NCI-H1105 (cell line): ENCODE data around the gene RFXANK.
"Not testable (repeated sequence)": the region's sequence is repeated elsewhere in the genome, so short reads cannot be mapped to it uniquely, and the experiment has no call there.

Source experiments
- DNase-seq: peaks from one replicate; lab custom pipeline; 2025; lab: John Stamatoyannopoulos, UW

RFXANK gene

DNA sequence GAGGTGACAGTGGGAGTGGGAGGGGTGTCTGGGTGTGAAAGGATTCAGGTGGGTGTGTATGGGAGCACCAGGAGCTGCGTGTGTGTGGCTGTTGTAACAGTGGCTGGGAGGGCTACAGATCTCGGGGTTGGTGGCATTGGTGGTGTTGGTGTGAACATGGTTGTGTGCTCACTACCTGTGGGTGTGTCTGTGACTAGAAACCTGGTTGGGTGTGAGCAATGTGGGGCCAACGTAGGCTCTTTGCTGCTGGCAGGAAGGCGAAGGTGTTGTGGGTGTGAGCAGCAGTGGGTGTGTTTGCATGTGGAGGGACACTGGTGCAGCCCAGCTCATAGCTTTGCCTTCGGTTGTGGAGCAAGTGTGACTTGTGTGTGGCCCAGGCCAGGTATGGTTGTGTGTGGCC, 14.9 kb downstream of the RFXANK start:
- no peak for DNase-seq

DNA sequence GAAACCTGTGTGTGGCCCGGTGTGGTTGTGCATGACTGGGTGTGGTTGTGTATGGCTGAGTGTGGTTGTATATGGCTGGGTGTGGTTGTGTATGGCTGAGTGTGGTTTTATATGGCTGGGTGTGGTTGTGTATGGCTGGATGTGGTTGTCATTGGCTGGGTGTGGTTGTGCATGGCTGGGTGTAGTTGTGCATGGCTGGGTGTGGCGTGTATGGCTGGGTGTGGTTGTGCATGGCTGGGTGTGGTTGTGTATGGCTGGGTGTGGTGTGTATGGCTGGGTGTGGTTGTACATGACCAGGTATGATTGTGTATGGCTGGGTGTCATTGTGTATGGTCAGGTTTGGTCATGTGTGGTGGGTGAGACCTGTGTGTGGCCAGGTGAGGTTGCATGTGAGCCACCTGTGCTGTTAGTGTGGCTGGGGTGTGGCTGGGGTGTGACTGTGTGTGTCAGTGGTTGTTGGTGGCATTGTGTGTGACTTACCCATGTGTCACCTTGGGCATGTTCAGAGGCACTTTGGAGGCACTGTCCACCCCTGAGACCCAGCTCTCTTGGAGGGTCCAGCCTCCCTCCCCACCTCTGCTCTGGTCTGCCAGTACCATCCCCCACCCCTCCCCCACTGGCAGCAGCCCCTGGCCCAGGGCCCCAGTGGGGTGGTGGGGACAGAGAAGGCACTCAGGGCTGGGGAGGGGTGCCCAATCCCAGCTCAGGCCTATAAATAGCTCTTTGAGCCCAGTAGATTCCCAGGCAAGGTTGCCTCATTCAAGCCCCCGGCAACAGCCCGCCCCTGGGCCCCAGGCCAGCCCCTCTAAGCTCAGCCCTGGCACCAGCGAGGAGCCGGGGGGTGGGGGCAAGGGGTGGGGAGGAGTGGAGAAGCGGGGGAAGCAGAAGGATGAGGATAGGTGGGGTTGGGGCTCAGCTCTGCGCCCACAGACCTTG, 15.8 kb downstream of the RFXANK start:
- DNase-seq: no peak

DNA sequence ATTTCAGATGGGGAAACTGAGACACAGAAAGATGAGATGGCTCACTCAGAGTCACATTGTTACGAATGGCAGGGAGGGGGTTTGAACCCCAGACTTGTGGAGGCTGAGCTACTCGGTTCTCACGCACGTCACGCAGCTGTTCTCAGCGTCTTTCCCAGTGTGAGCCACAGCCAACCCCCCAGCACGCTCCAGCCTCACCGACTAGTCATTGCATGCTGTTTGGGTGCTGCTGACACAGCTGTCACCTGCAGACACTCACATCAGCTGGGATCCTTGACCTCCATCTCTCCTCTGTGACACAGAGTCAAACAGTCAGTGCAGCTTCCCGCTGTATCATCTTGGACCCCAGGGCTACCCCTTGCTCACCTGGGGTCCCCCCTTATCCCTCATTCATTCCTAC, 17.3 kb downstream of the RFXANK start:
- DNase-seq: peak; percentile 7

DNA sequence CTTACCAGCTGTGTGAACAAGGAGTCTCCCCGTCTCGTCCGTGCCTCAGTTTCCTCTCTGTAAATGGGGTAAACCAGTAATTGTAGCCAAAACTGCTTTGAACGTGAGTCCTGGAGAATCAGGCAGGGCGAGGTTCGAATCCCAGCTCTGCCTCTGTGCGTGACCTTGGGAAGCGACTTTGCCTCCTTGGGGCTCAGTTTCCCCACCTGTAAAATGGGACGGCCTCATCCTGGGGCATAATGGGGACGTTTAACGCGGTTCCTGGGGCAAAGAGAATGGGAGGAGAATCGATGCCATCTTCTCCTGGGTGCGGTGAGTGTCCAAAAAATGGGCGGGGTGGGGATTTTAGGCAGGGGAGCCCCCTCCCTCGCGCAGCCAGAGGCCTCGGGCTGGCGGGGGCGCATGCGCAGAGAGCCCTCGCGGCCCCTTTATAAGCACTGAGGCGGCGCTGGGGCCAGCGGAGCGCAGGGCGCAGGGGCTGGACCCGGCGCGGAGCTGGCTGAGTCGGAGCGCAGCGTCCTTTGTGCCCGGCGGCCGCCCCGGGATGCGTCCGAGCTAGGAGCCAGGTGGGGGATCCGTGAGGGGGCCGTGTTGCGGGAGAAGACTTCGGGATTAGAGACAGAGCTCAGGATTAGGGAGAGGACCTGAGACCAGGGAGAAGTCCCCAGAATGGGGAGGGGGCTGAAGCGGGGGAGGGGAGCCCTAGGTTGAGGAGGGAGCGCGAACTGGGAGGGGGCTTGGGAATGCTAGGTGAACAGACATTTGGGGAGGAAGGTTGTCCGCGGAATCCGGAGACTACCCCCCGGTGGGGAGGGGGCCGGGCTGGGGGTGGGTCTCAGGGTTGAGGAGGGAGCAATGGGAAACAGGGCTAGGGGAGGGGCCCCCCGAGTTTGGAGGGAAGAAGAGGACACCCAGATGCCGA, 19.7 kb downstream of the RFXANK start, which contains the start of gene NCAN:
Gene NCAN (plus strand): TSS at position 460 of the 922 bp plus-strand sequence. CDS start 4,996 bp downstream, outside the sequence.
- peak; percentile 1 for DNase-seq

DNA sequence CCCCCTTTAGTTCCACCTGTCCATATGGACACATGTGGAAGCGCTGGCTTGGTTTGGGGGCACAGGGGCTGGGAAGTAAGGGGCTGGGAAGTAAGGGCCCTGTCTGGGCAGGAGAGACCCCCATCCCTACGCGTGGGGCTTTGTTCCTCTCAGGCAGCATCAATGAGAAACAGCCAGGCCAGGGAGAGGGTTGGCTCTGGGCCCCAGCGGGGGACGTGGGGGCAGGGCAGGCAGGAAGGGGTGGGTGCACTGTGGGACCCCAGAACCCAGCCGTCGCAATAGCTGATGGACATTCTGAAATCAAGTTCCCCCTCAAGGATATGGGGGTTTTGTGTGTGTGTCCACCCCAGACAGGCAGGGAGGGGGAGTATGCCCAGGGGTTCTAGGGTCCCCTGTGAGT, 20.9 kb downstream of the RFXANK start:
- no peak for DNase-seq

DNA sequence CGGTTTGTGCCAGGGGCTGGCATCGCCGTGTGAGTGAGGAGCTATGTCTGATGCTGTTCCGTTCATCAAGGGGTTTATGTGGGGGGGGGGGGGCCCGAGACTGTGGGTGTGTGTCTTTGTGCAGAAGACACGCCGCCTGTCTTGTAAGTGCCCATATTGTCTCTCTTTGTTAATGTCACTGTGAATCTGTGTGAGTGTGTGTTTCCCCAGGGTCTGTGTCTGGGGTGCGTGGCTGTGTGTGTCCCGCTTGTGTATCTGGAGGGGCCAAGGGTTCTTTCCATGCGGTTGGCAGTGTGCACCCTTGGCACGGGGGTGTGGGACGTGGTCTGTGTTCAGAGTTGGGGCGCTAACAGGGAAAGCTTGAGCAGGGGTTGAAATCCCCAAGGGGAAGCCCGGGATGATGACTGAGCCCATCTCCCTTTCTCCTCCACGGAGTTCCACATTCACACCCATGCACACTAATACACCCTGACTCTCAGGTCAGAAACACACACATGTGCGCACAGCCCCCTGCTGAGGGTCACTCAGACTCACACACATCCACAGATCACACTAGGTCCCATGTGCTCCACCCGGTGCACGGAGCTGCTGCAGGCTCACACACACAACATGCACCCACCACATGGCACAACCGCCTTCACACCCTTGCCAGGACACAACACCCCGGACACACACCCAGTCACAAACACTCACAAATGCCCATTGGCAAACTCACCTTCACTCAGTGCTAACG, 21.5 kb downstream of the RFXANK start:
- DNase-seq: no peak

DNA sequence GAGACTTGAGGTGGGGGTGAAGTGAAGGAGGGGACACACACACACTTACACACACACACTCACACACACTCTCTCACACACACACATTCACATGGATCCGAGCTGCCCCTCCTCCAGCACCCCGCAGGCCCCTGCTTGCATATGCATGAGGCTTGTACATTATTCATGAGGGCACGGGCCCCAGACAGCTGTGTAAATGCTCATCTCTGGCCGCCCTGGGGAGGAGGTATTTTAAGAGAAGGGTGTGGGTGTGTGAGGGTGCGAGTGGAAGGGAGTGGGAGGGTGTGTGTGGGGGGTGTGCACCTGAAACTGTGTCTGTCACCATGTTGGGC, 22.1 kb downstream of the RFXANK start:
- no peak for DNase-seq

DNA sequence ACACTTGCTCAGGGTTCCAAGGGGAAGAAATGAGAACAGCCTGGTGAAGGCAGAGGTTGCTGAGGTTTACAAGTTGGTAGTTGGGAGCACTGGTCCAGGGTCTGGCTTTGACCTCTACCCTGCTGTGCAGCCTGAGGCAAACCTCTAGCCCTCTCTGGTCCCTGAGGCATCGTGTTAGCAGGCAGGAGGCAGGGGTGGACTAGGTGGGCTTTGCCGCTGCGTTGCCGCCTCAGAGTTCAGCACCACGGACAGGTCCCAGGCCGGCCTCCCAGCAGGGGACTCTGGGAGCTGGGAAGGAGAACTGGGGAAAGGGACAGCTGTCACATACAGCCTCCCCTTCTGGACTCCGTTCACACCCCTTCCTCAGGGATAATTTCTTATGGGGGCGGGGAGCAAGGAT, 22.8 kb downstream of the RFXANK start:
- DNase-seq: no peak

DNA sequence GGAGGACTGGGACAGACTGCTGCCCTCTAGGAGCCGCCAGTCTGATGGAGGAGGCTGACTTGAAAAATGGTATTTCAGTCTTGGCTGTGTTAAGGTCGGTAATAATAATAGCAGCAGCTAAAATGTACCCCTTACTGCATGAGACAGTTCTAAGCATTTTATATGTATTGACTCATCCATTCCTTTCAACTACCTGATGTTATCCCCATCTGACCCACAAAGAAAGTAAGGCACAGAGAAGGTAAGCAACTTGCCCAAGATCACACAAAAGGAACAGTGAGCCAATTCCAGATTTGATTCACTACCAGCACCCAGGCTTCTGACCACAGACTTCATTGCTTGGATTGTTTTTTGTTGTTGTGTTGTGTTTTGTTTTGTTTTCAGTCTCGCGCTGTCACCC, 23.7 kb downstream of the RFXANK start:
- DNase-seq: no peak

DNA sequence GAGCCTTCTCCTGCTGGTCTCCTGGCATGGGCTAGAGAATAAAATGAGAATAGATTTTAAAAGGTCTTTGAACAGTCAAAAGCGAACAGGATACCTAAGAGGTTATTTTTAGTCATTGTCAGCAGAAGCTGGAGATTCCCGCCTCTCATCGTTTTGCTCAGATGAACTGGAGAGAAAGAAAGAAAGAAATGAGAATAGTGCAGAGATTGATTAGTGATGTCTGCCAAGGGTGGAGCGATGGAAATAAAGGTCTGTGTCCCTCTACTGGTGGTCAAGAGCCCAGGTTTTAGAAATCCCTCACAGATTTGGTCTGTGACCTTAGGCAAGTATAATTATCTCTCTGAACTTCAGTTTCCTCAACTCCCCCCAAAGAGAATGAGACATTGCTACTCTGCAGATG, 25.0 kb downstream of the RFXANK start:
- no peak for DNase-seq

DNA sequence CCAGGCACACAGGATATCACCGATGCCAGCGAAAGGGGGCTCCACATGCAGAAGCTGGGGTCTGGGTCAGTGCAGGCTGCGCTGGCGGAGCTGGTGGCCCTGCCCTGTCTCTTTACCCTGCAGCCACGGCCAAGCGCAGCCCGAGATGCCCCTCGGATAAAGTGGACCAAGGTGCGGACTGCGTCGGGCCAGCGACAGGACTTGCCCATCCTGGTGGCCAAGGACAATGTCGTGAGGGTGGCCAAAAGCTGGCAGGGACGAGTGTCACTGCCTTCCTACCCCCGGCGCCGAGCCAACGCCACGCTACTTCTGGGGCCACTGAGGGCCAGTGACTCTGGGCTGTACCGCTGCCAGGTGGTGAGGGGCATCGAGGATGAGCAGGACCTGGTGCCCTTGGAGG, 26.9 kb downstream of the RFXANK start:
- no peak for DNase-seq

DNA sequence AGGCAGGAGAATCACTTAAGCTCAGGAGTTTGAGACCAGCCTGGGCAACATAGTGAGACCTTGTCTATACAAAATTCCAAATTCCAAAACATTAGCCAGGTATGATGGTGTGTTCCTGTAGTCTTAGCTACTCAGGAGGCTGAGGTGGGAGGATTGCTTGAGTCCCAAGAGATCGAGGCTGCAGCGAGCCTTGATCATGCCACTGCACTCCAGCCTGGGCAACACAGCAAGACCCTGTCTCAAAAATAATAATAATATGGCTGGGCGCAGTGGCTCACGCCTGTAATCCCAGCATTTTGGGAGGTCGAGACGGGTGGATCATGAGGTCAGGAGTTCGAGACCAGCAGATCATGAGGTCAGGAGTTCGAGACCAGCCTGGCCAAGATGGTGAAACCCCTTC, 28.9 kb downstream of the RFXANK start:
- not testable (repeated sequence) for DNase-seq

DNA sequence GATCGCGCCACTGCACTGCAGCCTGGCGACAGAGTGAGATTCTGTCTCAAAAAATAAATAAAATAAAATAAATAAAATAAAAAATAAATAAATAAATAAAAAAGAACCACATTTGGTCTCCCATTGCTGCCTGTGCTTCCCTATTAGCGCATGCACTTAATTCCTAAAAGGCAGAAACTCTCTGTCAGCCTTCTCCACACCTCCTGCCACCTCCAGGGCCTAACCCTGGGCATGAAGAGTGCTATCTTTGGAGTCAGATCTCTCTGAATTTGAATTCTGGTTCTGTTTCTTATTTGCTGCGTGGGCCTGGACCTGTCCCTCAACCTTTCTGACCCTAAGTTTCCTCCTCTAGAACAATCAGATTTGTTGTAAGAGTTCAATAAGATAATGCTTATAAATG, 31.0 kb downstream of the RFXANK start:
- no peak for DNase-seq

DNA sequence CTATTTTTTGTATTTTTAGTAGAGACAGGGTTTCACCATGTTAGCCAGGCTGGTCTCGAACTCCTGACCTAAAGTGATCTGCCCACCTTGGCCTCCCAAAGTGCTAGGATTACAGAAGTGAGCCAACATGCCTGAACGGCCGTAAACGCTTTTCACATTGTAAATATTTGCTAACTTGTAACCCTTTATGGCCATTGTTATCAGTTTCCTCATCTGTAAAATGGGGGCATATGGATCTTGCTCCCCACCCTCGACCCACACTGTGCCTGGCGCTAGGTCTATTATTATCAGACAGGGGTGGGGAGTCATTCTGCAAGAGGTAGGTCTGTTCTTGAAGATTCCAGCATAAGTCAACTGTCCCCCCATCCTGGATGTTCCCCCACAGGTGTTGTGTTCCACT, 31.6 kb downstream of the RFXANK start:
- no peak for DNase-seq

DNA sequence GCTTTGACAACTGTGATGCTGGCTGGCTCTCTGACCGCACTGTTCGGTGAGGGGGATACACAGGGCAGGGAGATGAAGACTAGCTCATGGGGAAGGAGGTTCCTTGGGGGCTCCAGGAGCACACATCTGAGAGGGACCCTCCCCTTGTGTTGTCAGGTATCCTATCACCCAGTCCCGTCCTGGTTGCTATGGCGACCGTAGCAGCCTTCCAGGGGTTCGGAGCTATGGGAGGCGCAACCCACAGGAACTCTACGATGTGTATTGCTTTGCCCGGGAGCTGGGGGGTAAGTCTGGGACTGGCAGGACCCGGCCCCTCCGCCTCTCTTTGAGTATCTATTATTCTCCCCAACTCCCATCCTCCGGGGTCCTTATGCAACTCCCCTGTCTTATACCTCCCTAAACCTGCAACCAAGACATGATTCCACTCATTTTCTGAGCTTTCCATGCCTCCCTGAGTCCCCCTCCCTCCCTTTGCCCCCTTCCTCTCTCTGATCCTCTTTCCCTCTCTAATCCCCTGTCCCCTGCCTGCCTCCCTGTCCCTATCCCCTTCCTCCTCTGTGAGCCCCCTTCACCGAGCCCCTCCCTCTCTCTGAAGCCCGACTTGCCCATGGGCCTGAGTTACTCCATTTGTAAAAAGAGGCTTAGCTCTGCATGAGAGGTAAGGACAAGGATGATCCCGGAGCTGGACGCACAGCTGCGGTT, 32.2 kb downstream of the RFXANK start:
- DNase-seq: no peak

DNA sequence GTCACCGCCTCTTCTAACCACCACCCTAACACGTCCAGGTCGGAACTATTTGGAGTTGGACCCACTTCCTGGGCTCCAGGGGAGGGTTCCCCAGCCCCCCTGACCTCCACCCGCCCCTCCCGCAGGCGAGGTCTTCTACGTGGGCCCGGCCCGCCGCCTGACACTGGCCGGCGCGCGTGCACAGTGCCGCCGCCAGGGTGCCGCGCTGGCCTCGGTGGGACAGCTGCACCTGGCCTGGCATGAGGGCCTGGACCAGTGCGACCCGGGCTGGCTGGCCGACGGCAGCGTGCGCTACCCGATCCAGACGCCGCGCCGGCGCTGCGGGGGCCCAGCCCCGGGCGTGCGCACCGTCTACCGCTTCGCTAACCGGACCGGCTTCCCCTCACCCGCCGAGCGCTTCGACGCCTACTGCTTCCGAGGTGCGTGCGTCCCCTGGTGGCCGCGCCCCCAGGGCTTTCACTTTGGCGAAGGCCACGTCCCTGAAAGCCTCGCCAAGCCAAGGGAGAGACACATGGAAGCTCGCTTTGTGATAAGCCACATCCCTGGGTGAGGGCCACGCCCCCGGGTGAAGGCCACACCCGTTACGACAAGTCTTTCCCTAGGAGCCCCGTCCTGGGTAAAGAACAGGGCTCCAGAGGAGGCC, 32.9 kb downstream of the RFXANK start:
- DNase-seq: peak; percentile 80

DNA sequence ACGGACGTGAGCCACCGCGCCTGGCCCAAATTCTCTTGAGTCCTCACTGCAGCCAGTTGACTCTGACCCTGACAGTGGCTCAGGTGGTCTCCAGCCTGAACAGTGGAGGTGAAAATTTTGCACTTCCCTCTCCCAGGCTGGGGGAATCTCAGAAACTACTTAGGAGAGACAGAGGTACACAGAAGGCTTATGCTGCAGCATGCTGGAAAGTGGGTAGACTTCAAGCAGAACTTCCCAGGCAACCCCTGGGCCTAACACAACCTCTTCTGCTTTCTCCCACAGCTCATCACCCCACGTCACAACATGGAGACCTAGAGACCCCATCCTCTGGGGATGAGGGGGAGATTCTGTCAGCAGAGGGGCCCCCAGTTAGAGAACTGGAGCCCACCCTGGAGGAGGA, 34.1 kb downstream of the RFXANK start:
- no peak for DNase-seq

DNA sequence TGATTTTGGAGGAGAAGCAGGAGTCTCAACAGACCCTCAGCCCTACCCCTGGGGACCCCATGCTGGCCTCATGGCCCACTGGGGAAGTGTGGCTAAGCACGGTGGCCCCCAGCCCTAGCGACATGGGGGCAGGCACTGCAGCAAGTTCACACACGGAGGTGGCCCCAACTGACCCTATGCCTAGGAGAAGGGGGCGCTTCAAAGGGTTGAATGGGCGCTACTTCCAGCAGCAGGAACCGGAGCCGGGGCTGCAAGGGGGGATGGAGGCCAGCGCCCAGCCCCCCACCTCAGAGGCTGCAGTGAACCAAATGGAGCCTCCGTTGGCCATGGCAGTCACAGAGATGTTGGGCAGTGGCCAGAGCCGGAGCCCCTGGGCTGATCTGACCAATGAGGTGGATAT, 34.6 kb downstream of the RFXANK start:
- DNase-seq: no peak

DNA sequence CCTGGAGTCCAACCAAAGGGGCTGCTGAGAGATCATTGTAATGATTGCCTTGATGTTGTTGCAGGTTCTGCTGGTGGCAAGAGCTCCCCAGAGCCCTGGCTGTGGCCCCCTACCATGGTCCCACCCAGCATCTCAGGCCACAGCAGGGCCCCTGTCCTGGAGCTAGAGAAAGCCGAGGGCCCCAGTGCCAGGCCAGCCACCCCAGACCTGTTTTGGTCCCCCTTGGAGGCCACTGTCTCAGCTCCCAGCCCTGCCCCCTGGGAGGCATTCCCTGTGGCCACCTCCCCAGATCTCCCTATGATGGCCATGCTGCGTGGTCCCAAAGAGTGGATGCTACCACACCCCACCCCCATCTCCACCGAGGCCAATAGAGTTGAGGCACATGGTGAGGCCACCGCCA, 35.2 kb downstream of the RFXANK start:
- no peak for DNase-seq

DNA sequence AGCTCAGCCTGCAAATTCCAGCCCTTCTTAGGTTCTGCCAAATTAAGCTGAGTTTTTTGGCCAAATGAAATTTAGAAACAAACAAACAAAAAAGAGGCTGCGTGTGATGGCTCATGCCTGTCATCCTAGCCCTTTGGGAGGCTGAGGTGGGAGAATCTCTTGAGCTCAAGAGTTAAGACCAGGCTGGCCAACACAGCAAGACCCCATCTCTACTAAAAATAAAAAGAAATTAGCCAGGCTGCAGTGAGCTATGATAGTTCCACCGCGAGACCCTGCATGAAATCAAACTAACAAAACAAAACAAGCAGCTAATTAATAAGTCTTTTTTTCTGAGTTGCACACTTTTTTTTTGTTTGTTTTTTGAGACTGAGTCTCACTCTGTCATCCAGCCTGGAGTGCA, 37.6 kb downstream of the RFXANK start:
- no peak for DNase-seq

DNA sequence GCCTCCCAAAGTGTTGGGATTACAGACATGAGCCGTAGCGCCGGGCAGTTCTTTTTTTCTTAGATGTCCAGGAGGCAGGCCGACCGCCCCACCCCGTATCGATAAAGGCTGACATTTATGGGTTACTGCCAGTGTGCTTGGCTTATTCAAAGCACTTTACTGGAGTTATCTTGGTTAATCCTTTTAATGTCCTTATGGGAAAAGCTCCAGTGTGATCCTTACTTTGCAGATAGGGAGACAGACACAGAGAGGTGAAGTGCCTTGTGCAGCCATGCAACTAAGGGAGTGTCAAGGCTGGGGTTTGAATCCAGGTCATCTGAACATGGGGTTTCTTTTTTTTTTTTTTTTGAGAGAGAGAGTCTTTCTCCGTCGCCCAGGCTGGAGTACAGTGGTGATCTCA, 38.9 kb downstream of the RFXANK start:
- no peak for DNase-seq
